K562 (cell line): ENCODE data around the gene BLTP3A. TPM values are rescaled to one million over a fixed set of nuclear protein-coding genes. Genes with fewer than 3 reads are reported as not detected.
A peak's percentile ranks its signal among the peaks of the same experiment; 100 is the strongest.

Source experiments
- ARID1B ChIP-seq: fragments of 450-650 bp; IDR thresholded peaks from 2 replicates; pipeline ENCODE4 v1.6.1; 2016; ENCODE audit warnings: antibody characterized with exemption, mild to moderate bottlenecking, inconsistent platforms
- CBFA2T3 ChIP-seq: fragments of 450-650 bp; IDR thresholded peaks from 2 replicates; pipeline ENCODE4 v1.6.1; 2017
- EP300 ChIP-seq: IDR thresholded peaks from 2 replicates; pipeline ENCODE4 v1.6.1; 2012; ENCODE audit warnings: low read length, improper control_type of control experiment
- HES1 ChIP-seq: fragments of 450-650 bp; IDR thresholded peaks from 2 replicates; pipeline ENCODE4 v1.6.1; 2016; ENCODE audit warnings: low read depth, mild to moderate bottlenecking, moderate library complexity
- KDM2B ChIP-seq: fragments of 250-450 bp; sonication (Bioruptor Pico); IDR thresholded peaks from 2 replicates; pipeline ENCODE4 v1.8.0; 2021; ENCODE audit warnings: mild to moderate bottlenecking, moderate library complexity
- MAZ ChIP-seq, 2 experiments: fragments of 450-650 bp in 1 of 2; sonication (generic) in 1 of 2; formaldehyde crosslinking; IDR thresholded peaks in 1 of 2; conservative IDR thresholded peaks in 1 of 2; 2 replicates each; pipeline versions ENCODE4 v1.4.0 to v1.5.0; 2020; ENCODE audit warnings: mild to moderate bottlenecking in 1 of 2, missing genetic modification reagents in 1 of 2
- MLLT1 ChIP-seq, 2 experiments: fragments of 450-650 bp; IDR thresholded peaks; 2 replicates each; pipeline ENCODE4 v1.6.1; 2016
- MTA3 ChIP-seq: fragments of 450-650 bp; formaldehyde crosslinking; IDR thresholded peaks from 2 replicates; pipeline ENCODE4 v1.6.1; 2017; ENCODE audit warnings: mild to moderate bottlenecking, borderline replicate concordance
- NEUROD1 ChIP-seq: fragments of 150-350 bp; IDR thresholded peaks from 2 replicates; pipeline ENCODE4 v1.6.1; 2014; ENCODE audit warnings: borderline replicate concordance, low read length, low read depth; ENCODE audit not compliant: partially characterized antibody
- NR3C1 ChIP-seq: sonication (generic); formaldehyde crosslinking; IDR thresholded peaks from 2 replicates; pipeline ENCODE4 v1.8.1; 2022; ENCODE audit warnings: missing genetic modification reagents
- RCOR1 ChIP-seq, 2 experiments: IDR thresholded peaks; 2 replicates each; pipeline ENCODE4 v1.6.1; 2012; ENCODE audit warnings: low read depth in 2 of 2, low read length in 2 of 2, borderline replicate concordance in 1 of 2, improper control_type of control experiment in 1 of 2
- STAT5B ChIP-seq: fragments of 250-450 bp; sonication (Bioruptor Pico); IDR thresholded peaks from 2 replicates; pipeline ENCODE4 v1.8.0; 2021; ENCODE audit warnings: mild to moderate bottlenecking, inconsistent platforms
- STAT6 ChIP-seq: sonication (generic); formaldehyde crosslinking; IDR thresholded peaks from 2 replicates; pipeline ENCODE4 v1.8.1; 2023; ENCODE audit warnings: mild to moderate bottlenecking, missing genetic modification reagents
- SUPT5H ChIP-seq: fragments of 450-650 bp; IDR thresholded peaks from 2 replicates; pipeline ENCODE4 v1.6.1; 2016
- VEZF1 ChIP-seq: fragments of 200-800 bp; sonication (Bioruptor generic); IDR thresholded peaks from 2 replicates; pipeline ENCODE4 v1.6.1; 2017; ENCODE audit warnings: missing genetic modification characterization, missing compliant biosample characterization
- ZFP91 ChIP-seq: sonication (generic); formaldehyde crosslinking; IDR thresholded peaks from 2 replicates; pipeline ENCODE4 v1.8.0; 2022; ENCODE audit warnings: mild to moderate bottlenecking, missing genetic modification reagents
- ZNF239 ChIP-seq: fragments of 250-450 bp; sonication (Bioruptor Pico); IDR thresholded peaks from 2 replicates; pipeline ENCODE4 v1.4.0; 2020; ENCODE audit warnings: mild to moderate bottlenecking
- ZNF354B ChIP-seq: fragments of 250-450 bp; sonication (Bioruptor Pico); IDR thresholded peaks from 2 replicates; pipeline ENCODE4 v1.4.0; 2020
- ZNF384 ChIP-seq: IDR thresholded peaks from 2 replicates; pipeline ENCODE4 v1.6.1; 2012; ENCODE audit warnings: low read depth, low read length, improper control_type of control experiment
- ZNF717 ChIP-seq: fragments of 250-450 bp; sonication (Bioruptor Pico); IDR thresholded peaks from 2 replicates; pipeline ENCODE4 v1.5.0; 2021
- polyA plus RNA-seq, 8 experiments: library from polyadenylated mRNA; depleted of rRNA in 4 of 8; stranded (reverse) in 5 of 8; unstranded in 3 of 8; fragments of >200 nt; fragmentation: Nextera tagmentation in 2 of 8; fragmentation: Illumina TruSeq in 1 of 8; extraction: Ambion mirVana in 2 of 8; extraction: Trizol in 1 of 8; gene quantifications; 2 replicates each; pipeline versions ENCODE4 v1.2.1 to v1.2.3, GENCODE V29; 2011 to 2014; ENCODE audit warnings: inconsistent platforms in 1 of 8, missing spikeins in 1 of 8
- total RNA-seq, 7 experiments: library from RNA; depleted of rRNA in 6 of 7; stranded (reverse); fragments of >200 nt in 6 of 7; fragmentation: Illumina TruSeq in 2 of 7; extraction: Trizol in 2 of 7; gene quantifications; 2 replicates each; pipeline versions ENCODE4 v1.2.1 to v1.2.3, GENCODE V29; 2011 to 2021; ENCODE audit warnings: low replicate concordance in 1 of 7

BLTP3A gene
- total and polyA plus RNA-seq, 9 of the 15 experiments (the other 6 are each of a cell fraction or from before 2014, with no cell fraction given), result 7.5 to 34.6 (median 15.5) TPM

GRCh38 chr6:34816635-34817301, 24.9 kb downstream of the BLTP3A start (continued):
- TF ChIP-seq ZNF239 (CRISPR knock-in tag) (no peak), RCOR1 (IDR thresholded peaks at IDR 0.05; ENCODE audit: borderline replicate concordance in 1 of 2, low read depth in 2 of 2, low read length in 2 of 2) (peak in 1 of 2 experiments; percentile 88; a peak in 2 of 4 replicates), ARID1B (peak; percentile 81), MLLT1 (IDR thresholded peaks at IDR 0.05) (no peak), SUPT5H (no peak), STAT6 (CRISPR knock-in tag) (no peak), MTA3 (no peak), KDM2B (no peak), STAT5B (CRISPR knock-in tag) (no peak), NR3C1 (CRISPR knock-in tag) (no peak), ZFP91 (CRISPR knock-in tag) (no peak), HES1 (peak; percentile 66; the same call in 1 of the 2 replicates), ZNF354B (CRISPR knock-in tag) (no peak), VEZF1 (peak; percentile 27; the same call in 1 of the 2 replicates), CBFA2T3 (peak; percentile 90), ZNF717 (CRISPR knock-in tag) (no peak), MAZ (CRISPR knock-in tag; conservative IDR thresholded peaks at IDR 0.05 in 1 of 2, IDR thresholded peaks at IDR 0.05 in 1 of 2) (no peak), NEUROD1 (no peak), ZNF384 (no peak), EP300 (0 out of 2 replicates have a peak, but pooled peaks have one; percentile 54)
